SIG-M5 (cell line): ENCODE measurements around the gene DNAH3.
"Not testable (repeated sequence)": the region's sequence is repeated elsewhere in the genome, so short reads cannot be mapped to it uniquely, and the experiment has no call there.

ENCODE experiments used
- DNase-seq: peaks from one replicate; lab custom pipeline; 2025; lab: John Stamatoyannopoulos, UW

Gene DNAH3

GRCh38 chr16:20942256-20942655, 208.4 kb downstream of the DNAH3 start:
- DNase-seq, result no peak

- no peak for DNase-seq
Measured at GRCh38 chr16:20941636-20941926, 209.1 kb downstream of the DNAH3 start.

- no peak for DNase-seq
Measured at GRCh38 chr16:20940871-20941635, 209.6 kb downstream of the DNAH3 start.

- no peak for DNase-seq
Measured at GRCh38 chr16:20939611-20940010, 211.0 kb downstream of the DNAH3 start.

- DNase-seq, result no peak
Measured at GRCh38 chr16:20938426-20938825, 212.2 kb downstream of the DNAH3 start.

- DNase-seq, result no peak
Measured at GRCh38 chr16:20937736-20938135, 212.9 kb downstream of the DNAH3 start.

GRCh38 chr16:20933589-20933988, 217.1 kb downstream of the DNAH3 start:
- no peak for DNase-seq

GRCh38 chr16:20931066-20931600, 219.5 kb downstream of the DNAH3 start:
- DNase-seq, result no peak

GRCh38 chr16:20930365-20930690, 220.3 kb downstream of the DNAH3 start:
- no peak for DNase-seq

- DNase-seq, result not testable (repeated sequence)
Measured at GRCh38 chr16:20929676-20930364, 220.8 kb downstream of the DNAH3 start.

GRCh38 chr16:20928774-20929411, 221.8 kb downstream of the DNAH3 start:
- DNase-seq, result no peak

- DNase-seq, result no peak
Measured at GRCh38 chr16:20925751-20926150, 224.9 kb downstream of the DNAH3 start.

- DNase-seq, result no peak
Measured at GRCh38 chr16:20923876-20924275, 226.8 kb downstream of the DNAH3 start.

GRCh38 chr16:20920799-20921198, 229.8 kb downstream of the DNAH3 start:
- no peak for DNase-seq

- DNase-seq, result no peak
Measured at GRCh38 chr16:20920091-20920490, 230.6 kb downstream of the DNAH3 start.

GRCh38 chr16:20918486-20919239, 232.0 kb downstream of the DNAH3 start:
- no peak for DNase-seq

GRCh38 chr16:20916942-20917341, 233.7 kb downstream of the DNAH3 start:
- no peak for DNase-seq

GRCh38 chr16:20916289-20916688, 234.4 kb downstream of the DNAH3 start:
- DNase-seq, result no peak

GRCh38 chr16:20911361-20911760, 239.3 kb downstream of the DNAH3 start:
- no peak for DNase-seq

- peak; percentile 42 for DNase-seq
Measured at GRCh38 chr16:20910781-20911321, 239.8 kb downstream of the DNAH3 start.

- DNase-seq, result no peak
Measured at GRCh38 chr16:20906341-20907255, 244.0 kb downstream of the DNAH3 start.
